ENCODE data around the gene AUTS2.

AUTS2 gene

GRCh38 chr7:70833726-70834125 lies 1235.5 kb downstream of the AUTS2 start:
- no peak overlapping the region for H3K4me3 ChIP-seq (ENCODE audit: low read length)
- TF ChIP-seq, protein P1, sequence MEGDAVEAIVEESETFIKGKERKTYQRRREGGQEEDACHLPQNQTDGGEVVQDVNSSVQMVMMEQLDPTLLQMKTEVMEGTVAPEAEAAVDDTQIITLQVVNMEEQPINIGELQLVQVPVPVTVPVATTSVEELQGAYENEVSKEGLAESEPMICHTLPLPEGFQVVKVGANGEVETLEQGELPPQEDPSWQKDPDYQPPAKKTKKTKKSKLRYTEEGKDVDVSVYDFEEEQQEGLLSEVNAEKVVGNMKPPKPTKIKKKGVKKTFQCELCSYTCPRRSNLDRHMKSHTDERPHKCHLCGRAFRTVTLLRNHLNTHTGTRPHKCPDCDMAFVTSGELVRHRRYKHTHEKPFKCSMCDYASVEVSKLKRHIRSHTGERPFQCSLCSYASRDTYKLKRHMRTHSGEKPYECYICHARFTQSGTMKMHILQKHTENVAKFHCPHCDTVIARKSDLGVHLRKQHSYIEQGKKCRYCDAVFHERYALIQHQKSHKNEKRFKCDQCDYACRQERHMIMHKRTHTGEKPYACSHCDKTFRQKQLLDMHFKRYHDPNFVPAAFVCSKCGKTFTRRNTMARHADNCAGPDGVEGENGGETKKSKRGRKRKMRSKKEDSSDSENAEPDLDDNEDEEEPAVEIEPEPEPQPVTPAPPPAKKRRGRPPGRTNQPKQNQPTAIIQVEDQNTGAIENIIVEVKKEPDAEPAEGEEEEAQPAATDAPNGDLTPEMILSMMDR (conservative IDR thresholded peaks at IDR 0.05; ENCODE audit: low read depth, low read length), result no peak
- peak; percentile 59 for DNase-seq (ENCODE audit: low read depth)

DNA sequence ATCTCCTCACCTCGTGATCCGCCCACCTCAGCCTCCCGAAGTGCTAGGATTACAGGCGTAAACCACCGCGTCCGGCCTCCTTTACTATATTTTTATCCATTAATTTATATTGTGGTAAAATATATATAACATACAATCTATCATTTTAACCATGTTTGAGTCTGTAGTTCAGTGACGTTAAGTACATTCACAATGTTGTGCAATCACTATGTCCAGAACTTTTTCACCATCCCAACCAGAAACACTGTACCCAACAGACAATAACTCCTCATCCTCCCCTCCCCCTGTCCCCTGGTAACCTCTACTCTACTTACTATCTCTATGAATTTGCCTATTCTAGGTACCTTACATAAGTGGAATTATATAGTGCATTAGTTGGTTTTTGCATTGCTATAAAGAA lies 1236.1 kb downstream of the AUTS2 start:
- H3K4me3 ChIP-seq (ENCODE audit: low read length), result no peak overlapping the region
- no peak for DNase-seq (ENCODE audit: low read depth)
- TF ChIP-seq, protein P1 (conservative IDR thresholded peaks at IDR 0.05; ENCODE audit: low read depth, low read length), result no peak

DNA sequence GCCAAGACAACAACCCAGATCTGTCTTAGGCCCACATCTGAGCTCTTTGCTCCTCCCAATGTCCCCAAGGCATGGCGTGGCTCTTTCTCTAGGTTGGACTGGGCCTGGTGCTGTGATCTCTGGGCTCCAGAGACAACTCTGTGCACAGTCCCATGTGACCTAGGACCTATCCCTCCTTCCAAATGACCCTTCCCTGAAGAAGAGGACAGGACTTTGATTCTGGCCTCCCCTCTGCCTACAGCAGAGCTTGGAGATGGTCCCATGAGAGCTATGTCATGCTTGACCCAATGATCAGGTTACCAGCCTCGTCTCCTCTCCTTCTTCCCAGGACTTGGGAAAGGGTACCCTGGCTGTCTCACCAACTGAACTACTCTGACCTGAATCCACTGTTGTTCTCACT lies 1237.4 kb downstream of the AUTS2 start:
- no peak overlapping the region for H3K4me3 ChIP-seq (ENCODE audit: low read length)
- TF ChIP-seq, protein P1 (conservative IDR thresholded peaks at IDR 0.05; ENCODE audit: low read depth, low read length), result no peak
- no peak for DNase-seq (ENCODE audit: low read depth)

DNA sequence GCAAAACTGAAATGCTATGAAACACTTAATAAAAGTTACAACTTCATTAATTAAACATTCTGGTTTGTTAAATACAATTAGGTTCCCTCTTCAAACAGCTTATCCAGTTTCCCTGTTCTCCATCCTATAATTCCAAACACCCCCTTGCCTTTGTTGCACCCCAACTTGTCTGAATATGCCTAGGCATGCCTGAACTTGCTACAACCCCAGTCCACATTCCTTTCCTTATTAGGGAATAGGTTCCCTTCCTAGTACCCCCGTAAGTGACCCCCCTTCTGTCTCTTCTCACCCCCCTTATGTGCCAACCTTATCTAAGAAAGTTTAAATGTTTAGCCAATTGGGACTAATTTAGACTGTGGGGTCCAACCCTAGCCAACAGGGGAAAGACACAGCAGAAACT lies 1238.0 kb downstream of the AUTS2 start:
- TF ChIP-seq, protein P1 (conservative IDR thresholded peaks at IDR 0.05; ENCODE audit: low read depth, low read length), result no peak
- H3K4me3 ChIP-seq (ENCODE audit: low read length), result no peak overlapping the region

GRCh38 chr7:70836946-70837345 lies 1238.7 kb downstream of the AUTS2 start:
- H3K4me3 ChIP-seq (ENCODE audit: low read length), result no peak overlapping the region
- DNase-seq (ENCODE audit: low read depth), result no peak
- TF ChIP-seq, protein P1 (conservative IDR thresholded peaks at IDR 0.05; ENCODE audit: low read depth, low read length), result no peak

More for the DNA sequence above, 1238.0 kb downstream of the AUTS2 start:
- DNase-seq (ENCODE audit: low read depth), result no peak

DNA sequence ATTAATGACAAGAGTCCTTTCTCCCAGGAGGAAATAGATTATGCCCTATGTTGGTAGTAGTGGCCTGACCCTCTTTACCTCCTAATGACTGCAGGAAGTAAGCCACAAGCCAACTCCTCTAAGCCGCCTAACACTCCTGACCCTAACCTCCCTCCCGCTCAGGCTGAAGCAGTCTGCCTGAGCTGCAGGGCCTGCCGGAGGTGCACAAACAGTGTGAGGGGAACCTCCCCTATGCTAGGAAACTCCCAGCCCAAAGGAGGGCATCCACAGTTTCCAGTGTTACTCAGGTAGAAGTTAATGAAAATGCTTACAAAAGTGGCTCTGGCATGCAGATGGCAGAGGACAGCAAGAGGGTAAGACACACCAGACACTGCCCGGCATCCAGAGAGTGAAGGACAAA lies 1239.3 kb downstream of the AUTS2 start:
- TF ChIP-seq, protein P1 (conservative IDR thresholded peaks at IDR 0.05; ENCODE audit: low read depth, low read length), result no peak
- no peak for DNase-seq (ENCODE audit: low read depth)
- H3K4me3 ChIP-seq (ENCODE audit: low read length), result no peak overlapping the region

GRCh38 chr7:70838292-70838907 lies 1240.1 kb downstream of the AUTS2 start:
- H3K4me3 ChIP-seq (ENCODE audit: low read length), result no peak overlapping the region
- no peak for DNase-seq (ENCODE audit: low read depth)
- TF ChIP-seq, protein P1 (conservative IDR thresholded peaks at IDR 0.05; ENCODE audit: low read depth, low read length), result no peak
